ENCODE data around the gene IGDCC3. TPM values are rescaled to one million over a fixed set of nuclear protein-coding genes. Genes with fewer than 3 reads are reported as not detected.

Gene IGDCC3
- total and polyA plus RNA-seq, 10 of the 15 experiments (the other 5 are each of a cell fraction or from before 2014, with no cell fraction given) = 0.10 to 0.20 (median 0.15) TPM; not detected in 7

DNA sequence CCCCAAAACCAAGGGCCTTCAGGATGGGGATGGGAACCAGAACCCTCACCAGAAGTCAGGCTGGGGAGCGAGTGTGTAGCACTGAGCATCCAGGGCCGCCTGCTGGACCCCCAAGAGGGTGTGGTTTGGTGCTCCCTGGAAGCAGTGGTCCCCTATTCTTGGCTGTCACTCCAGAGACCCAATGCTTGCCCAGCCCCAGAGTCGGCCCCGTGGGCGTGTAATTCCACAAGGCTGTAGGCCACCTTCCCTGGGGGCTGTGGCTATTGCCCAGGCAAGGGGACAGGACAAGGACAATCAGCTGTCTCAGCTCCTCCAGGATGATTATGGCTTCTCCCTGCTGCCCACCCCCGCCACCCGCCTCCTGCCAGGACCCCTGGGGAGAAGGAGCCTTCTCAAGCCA lies 14.5 kb downstream of the IGDCC3 start:
- no TSS peak for BruUV-seq (replicated peaks)
- Histone ChIP-seq H3K79me2 (ENCODE audit: control insufficient read depth, insufficient read depth, low read length) (no peaks in the 10 kb centered on the region), H3K9ac (ENCODE audit: control insufficient read depth, insufficient read depth, low read length) (no peak overlapping the region), H3K36me3 (ENCODE audit: control insufficient read depth in 2 of 2, insufficient read depth in 2 of 2, low read length in 1 of 2) (no peaks in the 10 kb centered on the region), H3K27me3 (replicated peaks in 1 of 2; ENCODE audit: control insufficient read depth in 2 of 2, insufficient read depth in 2 of 2, low read length in 1 of 2) (peaks cover 0 to 1% of the 10 kb centered on the region in 2 experiments; a peak in 2 of 4 replicates), H3K9me3 (replicated peaks; ENCODE audit: control insufficient read depth, insufficient read depth, low read length) (no peaks in the 10 kb centered on the region), H3K27ac (ENCODE audit: control insufficient read depth, insufficient read depth) (no peak overlapping the region), H3K4me1 (ENCODE audit: control insufficient read depth, insufficient read depth, low read length) (no peaks in the 10 kb centered on the region), H3K4me3 (no peak overlapping the region), H3K4me2 (ENCODE audit: control insufficient read depth, insufficient read depth) (no peak overlapping the region), H4K20me1 (ENCODE audit: control insufficient read depth, insufficient read depth) (no peaks in the 10 kb centered on the region), H2AFZ (ENCODE audit: control insufficient read depth, low read depth, low read length) (no peak overlapping the region)
- in situ Hi-C loops (cut with MboI) (no loop called here), intact Hi-C loops (cut with micrococcal nuclease; ENCODE audit: unreplicated experiment) (no loop called here)
- TF ChIP-seq POLR2AphosphoS2 (IDR thresholded peaks at IDR 0.05; ENCODE audit: low read depth, low read length) (no peak), KLF5 (IDR thresholded peaks at IDR 0.05; ENCODE audit: partially characterized antibody) (no peak), ASH2L (IDR thresholded peaks at IDR 0.05; ENCODE audit: borderline replicate concordance, low read depth) (no peak), FOXM1 (IDR thresholded peaks at IDR 0.05; ENCODE audit: low read depth, low read length) (no peak)
- TF ChIP-seq, protein P1, sequence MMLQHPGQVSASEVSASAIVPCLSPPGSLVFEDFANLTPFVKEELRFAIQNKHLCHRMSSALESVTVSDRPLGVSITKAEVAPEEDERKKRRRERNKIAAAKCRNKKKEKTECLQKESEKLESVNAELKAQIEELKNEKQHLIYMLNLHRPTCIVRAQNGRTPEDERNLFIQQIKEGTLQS (IDR thresholded peaks at IDR 0.05; ENCODE audit: borderline replicate concordance, extremely low read depth, low read depth, low read length) = no peak
- FAIRE-seq (no peak), DNase-seq (ENCODE audit: low read depth, low spot score) (no peak), ATAC-seq (no peak)
- POLR2A ChIA-PET = no interaction called here
- CTCF ChIA-PET = no interaction called here
- 14% methylated on average over 7 of the region's 7 CpGs for WGBS (ENCODE audit: insufficient coverage, insufficient replicate concordance, low lambda C conversion rate, missing lambda C conversion rate)
- RAD21 ChIA-PET (ENCODE audit: unreplicated experiment) = no interaction called here
- SMC1A ChIA-PET (ENCODE audit: uncharacterized antibody, unreplicated experiment) = no interaction called here

GRCh38 chr15:65362491-65362890 lies 15.3 kb downstream of the IGDCC3 start:
- no TSS peak for BruUV-seq (replicated peaks)
- no peaks in the 10 kb centered on the region for H3K4me1 ChIP-seq (ENCODE audit: control insufficient read depth, insufficient read depth, low read length)
- intact Hi-C loops (cut with micrococcal nuclease; ENCODE audit: unreplicated experiment) = no loop called here
- no peak for ATAC-seq
- no peaks in the 10 kb centered on the region for H4K20me1 ChIP-seq (ENCODE audit: control insufficient read depth, insufficient read depth)
- ChIA-PET POLR2A (no interaction called here), CTCF (interaction anchor here (0.5 to 0.6 kb wide), 2 partner anchors 20 to 25 kb away, joined by 3 to 4 read pairs; no protein-coding TSS in a partner anchor), SMC1A (ENCODE audit: uncharacterized antibody, unreplicated experiment) (no interaction called here), RAD21 (ENCODE audit: unreplicated experiment) (no interaction called here)
- in situ Hi-C loops (cut with MboI) = no loop called here
- no peak overlapping the region for H3K4me3 ChIP-seq
- 29% methylated on average over 8 of the region's 8 CpGs for WGBS (ENCODE audit: insufficient coverage, insufficient replicate concordance, low lambda C conversion rate, missing lambda C conversion rate)
- no peak overlapping the region for H3K27ac ChIP-seq (ENCODE audit: control insufficient read depth, insufficient read depth)
- H3K27me3 ChIP-seq (replicated peaks in 1 of 2; ENCODE audit: control insufficient read depth in 2 of 2, insufficient read depth in 2 of 2, low read length in 1 of 2) = peaks cover 0 to 1% of the 10 kb centered on the region in 2 experiments; a peak in 2 of 4 replicates
- no peaks in the 10 kb centered on the region for H3K9me3 ChIP-seq (replicated peaks; ENCODE audit: control insufficient read depth, insufficient read depth, low read length)
- no peak for FAIRE-seq
- no peaks in the 10 kb centered on the region for H3K79me2 ChIP-seq (ENCODE audit: control insufficient read depth, insufficient read depth, low read length)
- no peak overlapping the region for H2AFZ ChIP-seq (ENCODE audit: control insufficient read depth, low read depth, low read length)
- DNase-seq (ENCODE audit: low read depth, low spot score) = no peak
- no peak overlapping the region for H3K9ac ChIP-seq (ENCODE audit: control insufficient read depth, insufficient read depth, low read length)
- no peaks in the 10 kb centered on the region for H3K36me3 ChIP-seq (ENCODE audit: control insufficient read depth in 2 of 2, insufficient read depth in 2 of 2, low read length in 1 of 2)
- H3K4me2 ChIP-seq (ENCODE audit: control insufficient read depth, insufficient read depth) = no peak overlapping the region
- TF ChIP-seq NBN (IDR thresholded peaks at IDR 0.05) = no peak
- TF ChIP-seq, protein P1 (IDR thresholded peaks at IDR 0.05; ENCODE audit: borderline replicate concordance, extremely low read depth, low read depth, low read length) = no peak
- no peak for TF ChIP-seq SMC3 (IDR thresholded peaks at IDR 0.05; ENCODE audit: borderline replicate concordance, low read length)
- TF ChIP-seq ELK1 (IDR thresholded peaks at IDR 0.05; ENCODE audit: low read depth, low read length) = no peak
- TF ChIP-seq, protein P2, sequence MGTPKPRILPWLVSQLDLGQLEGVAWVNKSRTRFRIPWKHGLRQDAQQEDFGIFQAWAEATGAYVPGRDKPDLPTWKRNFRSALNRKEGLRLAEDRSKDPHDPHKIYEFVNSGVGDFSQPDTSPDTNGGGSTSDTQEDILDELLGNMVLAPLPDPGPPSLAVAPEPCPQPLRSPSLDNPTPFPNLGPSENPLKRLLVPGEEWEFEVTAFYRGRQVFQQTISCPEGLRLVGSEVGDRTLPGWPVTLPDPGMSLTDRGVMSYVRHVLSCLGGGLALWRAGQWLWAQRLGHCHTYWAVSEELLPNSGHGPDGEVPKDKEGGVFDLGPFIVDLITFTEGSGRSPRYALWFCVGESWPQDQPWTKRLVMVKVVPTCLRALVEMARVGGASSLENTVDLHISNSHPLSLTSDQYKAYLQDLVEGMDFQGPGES (IDR thresholded peaks at IDR 0.05) = no peak
- TF ChIP-seq NR2C2 (IDR thresholded peaks at IDR 0.05; ENCODE audit: borderline replicate concordance, control insufficient read depth, insufficient read length, low read depth) = no peak
- TF ChIP-seq, protein P3, sequence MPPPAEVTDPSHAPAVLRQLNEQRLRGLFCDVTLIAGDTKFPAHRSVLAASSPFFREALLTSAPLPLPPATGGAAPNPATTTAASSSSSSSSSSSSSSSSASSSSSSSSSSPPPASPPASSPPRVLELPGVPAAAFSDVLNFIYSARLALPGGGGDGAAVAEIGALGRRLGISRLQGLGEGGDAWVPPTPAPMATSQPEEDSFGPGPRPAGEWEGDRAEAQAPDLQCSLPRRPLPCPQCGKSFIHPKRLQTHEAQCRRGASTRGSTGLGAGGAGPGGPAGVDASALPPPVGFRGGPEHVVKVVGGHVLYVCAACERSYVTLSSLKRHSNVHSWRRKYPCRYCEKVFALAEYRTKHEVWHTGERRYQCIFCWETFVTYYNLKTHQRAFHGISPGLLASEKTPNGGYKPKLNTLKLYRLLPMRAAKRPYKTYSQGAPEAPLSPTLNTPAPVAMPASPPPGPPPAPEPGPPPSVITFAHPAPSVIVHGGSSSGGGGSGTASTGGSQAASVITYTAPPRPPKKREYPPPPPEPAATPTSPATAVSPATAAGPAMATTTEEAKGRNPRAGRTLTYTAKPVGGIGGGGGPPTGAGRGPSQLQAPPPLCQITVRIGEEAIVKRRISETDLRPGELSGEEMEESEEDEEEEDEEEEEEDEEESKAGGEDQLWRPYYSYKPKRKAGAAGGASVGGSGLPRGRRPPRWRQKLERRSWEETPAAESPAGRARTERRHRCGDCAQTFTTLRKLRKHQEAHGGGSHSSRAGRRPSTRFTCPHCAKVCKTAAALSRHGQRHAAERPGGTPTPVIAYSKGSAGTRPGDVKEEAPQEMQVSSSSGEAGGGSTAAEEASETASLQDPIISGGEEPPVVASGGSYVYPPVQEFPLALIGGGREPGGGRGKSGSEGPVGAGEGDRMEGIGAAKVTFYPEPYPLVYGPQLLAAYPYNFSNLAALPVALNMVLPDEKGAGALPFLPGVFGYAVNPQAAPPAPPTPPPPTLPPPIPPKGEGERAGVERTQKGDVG (CRISPR knock-in tag; IDR thresholded peaks at IDR 0.05) = no peak
- TF ChIP-seq RBBP5 (conservative IDR thresholded peaks at IDR 0.05) = no peak
